Stimulated activated CD8-positive, alpha-beta memory T cell treated with anti-CD3 and anti-CD28 coated beads, Interleukin-7, amount 100 ng/mL, for 24 hours (primary cell): ENCODE data around the gene CTSW.
A peak's percentile ranks its signal among the peaks of the same experiment; 100 is the strongest.

Experiments
- DNase-seq: peaks from one replicate; pipeline ENCODE4 v3.0.0-alpha.2; 2020; ENCODE audit warnings: low read depth

Gene CTSW

GRCh38 chr11:65903715-65904114 lies 24.1 kb downstream of the CTSW start:
- DNase-seq: no peak

- no peak for DNase-seq
Measured at GRCh38 chr11:65906602-65907001, 27.0 kb downstream of the CTSW start.

GRCh38 chr11:65907878-65908277 lies 28.2 kb downstream of the CTSW start:
- no peak for DNase-seq

- DNase-seq: no peak
Measured at GRCh38 chr11:65911682-65912568, 32.3 kb downstream of the CTSW start.

GRCh38 chr11:65912845-65913244 lies 33.2 kb downstream of the CTSW start:
- no peak for DNase-seq

GRCh38 chr11:65915101-65915820 lies 35.6 kb downstream of the CTSW start:
- DNase-seq: no peak

GRCh38 chr11:65915821-65916251 lies 36.2 kb downstream of the CTSW start:
- DNase-seq: no peak

GRCh38 chr11:65916391-65916790 lies 36.8 kb downstream of the CTSW start:
- DNase-seq: no peak

GRCh38 chr11:65917077-65917433 lies 37.4 kb downstream of the CTSW start:
- no peak for DNase-seq

- DNase-seq: no peak
Measured at GRCh38 chr11:65917434-65918210, 38.0 kb downstream of the CTSW start.

- no peak for DNase-seq
Measured at GRCh38 chr11:65918211-65919140, 38.8 kb downstream of the CTSW start, which contains the start of gene C11orf68. C11orf68 (minus strand) TSS chr11:65919062; CDS start chr11:65919031, 31 bp downstream.

- peak; percentile 98 for DNase-seq
Measured at GRCh38 chr11:65919141-65919572, 39.5 kb downstream of the CTSW start, which contains the start of gene DRAP1. DRAP1 (plus strand) TSS chr11:65919426; CDS start chr11:65919502, 76 bp downstream.

- DNase-seq: no peak
Measured at GRCh38 chr11:65919573-65920371, 40.1 kb downstream of the CTSW start.

- no peak for DNase-seq
Measured at GRCh38 chr11:65920372-65920802, 40.8 kb downstream of the CTSW start.

- no peak for DNase-seq
Measured at GRCh38 chr11:65921033-65921555, 41.5 kb downstream of the CTSW start.

GRCh38 chr11:65921876-65922275 lies 42.2 kb downstream of the CTSW start:
- DNase-seq: no peak

GRCh38 chr11:65922565-65922964 lies 42.9 kb downstream of the CTSW start:
- no peak for DNase-seq

- no peak for DNase-seq
Measured at GRCh38 chr11:65925397-65925796, 45.8 kb downstream of the CTSW start.

- peak; percentile 41 for DNase-seq
Measured at GRCh38 chr11:65927904-65928397, 48.3 kb downstream of the CTSW start.

- DNase-seq: no peak
Measured at GRCh38 chr11:65928667-65929066, 49.0 kb downstream of the CTSW start.
